Measurements from ENCODE around the gene OR51M1.
"Not testable (repeated sequence)": the region's sequence is repeated elsewhere in the genome, so short reads cannot be mapped to it uniquely, and the experiment has no call there.

Gene OR51M1

GRCh38 chr11:5356031-5356430, 27.6 kb upstream of the OR51M1 start:
- not testable (repeated sequence) for H3K9me3 ChIP-seq (ENCODE audit: insufficient read depth, low read depth, low read length); H3K27me3 ChIP-seq (ENCODE audit: insufficient read depth, low read length); H3K4me3 ChIP-seq (ENCODE audit: low read length); H3K36me3 ChIP-seq (ENCODE audit: insufficient read depth, low read length); H3K27ac ChIP-seq (ENCODE audit: low read depth, low read length); H3K9ac ChIP-seq (ENCODE audit: low read depth, low read length); H3K4me1 ChIP-seq (ENCODE audit: insufficient read depth, low read length)
- 100% methylated on average over 1 of the region's 5 CpGs for WGBS

DNA sequence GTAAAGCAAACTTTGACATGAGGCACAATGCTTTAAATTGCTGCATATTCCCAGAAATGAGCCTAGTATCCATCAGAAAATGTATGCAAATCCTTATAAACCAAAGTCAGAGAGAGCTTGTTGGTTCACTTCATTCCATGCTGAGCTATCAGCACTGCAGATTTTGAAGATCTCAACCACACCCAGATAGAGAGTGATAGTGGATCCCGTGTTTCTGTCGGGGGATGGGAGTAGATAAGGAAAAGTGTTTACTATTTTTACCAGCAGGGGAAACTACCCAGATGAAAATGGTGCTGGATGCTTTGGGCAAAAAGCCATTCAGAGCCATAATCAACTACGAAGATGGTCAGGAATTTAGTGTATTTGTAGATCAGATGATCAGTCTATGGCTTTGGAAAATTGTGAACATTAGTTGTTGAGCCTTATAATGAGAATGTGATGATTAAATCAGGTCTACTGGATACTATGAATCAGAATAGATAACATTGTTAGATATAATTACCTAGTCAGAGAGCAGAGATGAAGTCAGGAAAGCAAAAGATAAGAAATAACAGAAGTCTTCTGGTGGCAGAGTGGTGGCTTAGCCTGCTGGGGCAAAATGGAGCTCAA, 21.5 kb upstream of the OR51M1 start:
- H3K4me1 ChIP-seq (ENCODE audit: insufficient read depth, low read length), result no peaks in the 10 kb centered on the region
- H3K36me3 ChIP-seq (ENCODE audit: insufficient read depth, low read length), result no peaks in the 10 kb centered on the region
- no peak overlapping the region for H3K9ac ChIP-seq (ENCODE audit: low read depth, low read length)
- no peaks in the 10 kb centered on the region for H3K27me3 ChIP-seq (ENCODE audit: insufficient read depth, low read length)
- H3K4me3 ChIP-seq (ENCODE audit: low read length), result no peak overlapping the region
- no peaks in the 10 kb centered on the region for H3K9me3 ChIP-seq (ENCODE audit: insufficient read depth, low read depth, low read length)
- H3K27ac ChIP-seq (ENCODE audit: low read depth, low read length), result no peak overlapping the region
- 96% methylated on average over 3 of the region's 3 CpGs for WGBS

GRCh38 chr11:5363679-5364078, 19.9 kb upstream of the OR51M1 start:
- H3K27ac ChIP-seq (ENCODE audit: low read depth, low read length), result no peak overlapping the region
- H3K36me3 ChIP-seq (ENCODE audit: insufficient read depth, low read length), result no peaks in the 10 kb centered on the region
- H3K27me3 ChIP-seq (ENCODE audit: insufficient read depth, low read length), result no peaks in the 10 kb centered on the region
- 100% methylated on average over 1 of the region's 1 CpG for WGBS
- H3K4me3 ChIP-seq (ENCODE audit: low read length), result no peak overlapping the region
- H3K9ac ChIP-seq (ENCODE audit: low read depth, low read length), result no peak overlapping the region
- no peaks in the 10 kb centered on the region for H3K9me3 ChIP-seq (ENCODE audit: insufficient read depth, low read depth, low read length)
- peaks cover 9% of the 10 kb centered on the region for H3K4me1 ChIP-seq (ENCODE audit: insufficient read depth, low read length)

GRCh38 chr11:5364214-5364613, 19.4 kb upstream of the OR51M1 start:
- no peaks in the 10 kb centered on the region for H3K36me3 ChIP-seq (ENCODE audit: insufficient read depth, low read length)
- peaks cover 14% of the 10 kb centered on the region for H3K4me1 ChIP-seq (ENCODE audit: insufficient read depth, low read length)
- H3K9me3 ChIP-seq (ENCODE audit: insufficient read depth, low read depth, low read length), result no peaks in the 10 kb centered on the region
- no peak overlapping the region for H3K9ac ChIP-seq (ENCODE audit: low read depth, low read length)
- WGBS, result 100% methylated on average over 1 of the region's 2 CpGs
- no peaks in the 10 kb centered on the region for H3K27me3 ChIP-seq (ENCODE audit: insufficient read depth, low read length)
- no peak overlapping the region for H3K4me3 ChIP-seq (ENCODE audit: low read length)
- H3K27ac ChIP-seq (ENCODE audit: low read depth, low read length), result no peak overlapping the region

DNA sequence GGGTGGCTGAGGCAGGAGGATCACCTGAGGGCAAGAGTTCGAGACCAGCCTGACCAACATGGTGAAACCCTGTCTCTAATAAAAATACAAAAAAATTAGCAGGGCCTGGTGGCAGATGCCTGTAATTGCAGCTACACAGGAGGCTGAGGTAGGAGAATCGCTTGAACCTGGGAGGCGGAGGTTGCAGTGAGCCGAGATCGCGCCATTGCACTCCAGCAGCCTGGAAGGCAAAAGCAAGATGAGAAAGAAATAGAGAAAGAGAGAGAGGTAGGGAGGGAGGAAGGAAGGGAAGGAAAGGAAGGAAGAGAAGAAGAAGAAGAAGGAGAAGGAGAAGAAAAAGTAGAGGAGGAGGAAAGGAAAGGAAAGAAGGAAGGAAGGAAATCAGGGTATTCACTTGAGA, 17.2 kb upstream of the OR51M1 start:
- H3K27me3 ChIP-seq (ENCODE audit: insufficient read depth, low read length); H3K27ac ChIP-seq (ENCODE audit: low read depth, low read length); H3K4me3 ChIP-seq (ENCODE audit: low read length); H3K9ac ChIP-seq (ENCODE audit: low read depth, low read length); H3K9me3 ChIP-seq (ENCODE audit: insufficient read depth, low read depth, low read length); H3K36me3 ChIP-seq (ENCODE audit: insufficient read depth, low read length): not testable (repeated sequence)
- peaks cover 14% of the 10 kb centered on the region for H3K4me1 ChIP-seq (ENCODE audit: insufficient read depth, low read length)
- 88% methylated on average over 6 of the region's 6 CpGs for WGBS

GRCh38 chr11:5366856-5367255, 16.8 kb upstream of the OR51M1 start:
- Histone ChIP-seq H3K27me3 (ENCODE audit: insufficient read depth, low read length) (no peaks in the 10 kb centered on the region), H3K36me3 (ENCODE audit: insufficient read depth, low read length) (no peaks in the 10 kb centered on the region), H3K9me3 (ENCODE audit: insufficient read depth, low read depth, low read length) (no peaks in the 10 kb centered on the region), H3K27ac (ENCODE audit: low read depth, low read length) (no peak overlapping the region), H3K4me1 (ENCODE audit: insufficient read depth, low read length) (peaks cover 14% of the 10 kb centered on the region), H3K4me3 (ENCODE audit: low read length) (no peak overlapping the region), H3K9ac (ENCODE audit: low read depth, low read length) (no peak overlapping the region)
- 67% methylated on average over 1 of the region's 1 CpG for WGBS

DNA sequence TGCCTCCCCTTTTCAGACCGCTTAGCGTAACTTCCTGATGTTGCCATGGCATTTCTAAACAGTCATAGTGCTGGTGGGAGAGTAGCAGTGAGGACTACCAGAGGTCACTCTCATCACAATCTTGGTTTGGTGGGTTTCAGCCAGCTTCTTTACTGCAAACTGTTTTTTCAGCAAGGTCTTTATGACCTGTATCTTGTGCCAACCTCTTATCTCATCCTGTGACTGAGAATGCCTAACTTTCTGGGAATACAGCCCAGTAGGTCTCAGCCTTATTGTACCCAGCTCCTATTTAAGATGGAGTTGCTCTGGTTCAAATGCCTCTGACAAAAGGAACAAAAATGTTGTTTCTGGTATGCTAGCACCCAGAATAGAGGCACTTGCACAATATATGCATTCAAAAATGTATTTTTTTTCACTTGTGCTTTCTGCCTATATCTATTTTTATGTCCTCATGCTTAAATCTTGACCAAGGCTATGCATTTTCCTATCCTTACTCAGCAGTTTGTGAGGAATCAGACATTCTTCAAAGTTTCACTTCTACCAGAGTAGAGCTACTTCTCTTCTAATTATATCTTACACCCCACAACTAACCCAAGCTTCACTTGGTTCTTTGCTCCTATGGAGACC, 16.1 kb upstream of the OR51M1 start:
- no peaks in the 10 kb centered on the region for H3K36me3 ChIP-seq (ENCODE audit: insufficient read depth, low read length)
- no peak overlapping the region for H3K4me3 ChIP-seq (ENCODE audit: low read length)
- no peak overlapping the region for H3K27ac ChIP-seq (ENCODE audit: low read depth, low read length)
- 65% methylated on average over 2 of the region's 2 CpGs for WGBS
- peaks cover 2% of the 10 kb centered on the region for H3K9me3 ChIP-seq (ENCODE audit: insufficient read depth, low read depth, low read length)
- no peak overlapping the region for H3K9ac ChIP-seq (ENCODE audit: low read depth, low read length)
- peaks cover 14% of the 10 kb centered on the region for H3K4me1 ChIP-seq (ENCODE audit: insufficient read depth, low read length)
- no peaks in the 10 kb centered on the region for H3K27me3 ChIP-seq (ENCODE audit: insufficient read depth, low read length)

DNA sequence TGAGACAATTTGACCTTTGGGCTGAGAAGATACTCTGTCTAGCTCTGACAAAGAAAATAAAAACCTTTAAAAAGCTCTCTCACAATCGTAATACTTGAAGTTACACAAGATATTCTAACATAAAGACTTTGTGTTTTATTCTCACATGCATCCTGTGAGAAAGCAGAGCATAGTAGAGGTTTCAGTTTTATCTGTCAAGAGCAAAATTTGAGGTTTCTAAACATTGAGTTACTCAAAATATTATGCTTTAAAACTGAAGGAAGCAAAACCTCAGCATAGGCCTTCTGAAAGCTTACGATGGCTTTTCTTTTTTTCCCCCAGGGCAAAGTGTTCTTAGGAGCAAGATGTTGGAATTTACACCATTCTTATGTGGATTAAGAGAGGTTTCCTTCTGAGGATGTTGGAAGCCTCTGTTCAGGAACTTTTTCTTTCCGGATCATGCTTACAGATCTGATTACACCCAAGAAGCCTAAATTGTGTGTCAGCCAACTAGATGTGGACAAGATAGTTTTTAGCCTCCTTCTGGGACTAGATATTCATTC, 15.0 kb upstream of the OR51M1 start:
- H3K4me3 ChIP-seq (ENCODE audit: low read length), result no peak overlapping the region
- H3K4me1 ChIP-seq (ENCODE audit: insufficient read depth, low read length), result peaks cover 14% of the 10 kb centered on the region
- no peaks in the 10 kb centered on the region for H3K36me3 ChIP-seq (ENCODE audit: insufficient read depth, low read length)
- no peak overlapping the region for H3K27ac ChIP-seq (ENCODE audit: low read depth, low read length)
- peaks cover 10% of the 10 kb centered on the region for H3K9me3 ChIP-seq (ENCODE audit: insufficient read depth, low read depth, low read length)
- H3K27me3 ChIP-seq (ENCODE audit: insufficient read depth, low read length), result no peaks in the 10 kb centered on the region
- no peak overlapping the region for H3K9ac ChIP-seq (ENCODE audit: low read depth, low read length)
- WGBS, result 43% methylated on average over 2 of the region's 3 CpGs

DNA sequence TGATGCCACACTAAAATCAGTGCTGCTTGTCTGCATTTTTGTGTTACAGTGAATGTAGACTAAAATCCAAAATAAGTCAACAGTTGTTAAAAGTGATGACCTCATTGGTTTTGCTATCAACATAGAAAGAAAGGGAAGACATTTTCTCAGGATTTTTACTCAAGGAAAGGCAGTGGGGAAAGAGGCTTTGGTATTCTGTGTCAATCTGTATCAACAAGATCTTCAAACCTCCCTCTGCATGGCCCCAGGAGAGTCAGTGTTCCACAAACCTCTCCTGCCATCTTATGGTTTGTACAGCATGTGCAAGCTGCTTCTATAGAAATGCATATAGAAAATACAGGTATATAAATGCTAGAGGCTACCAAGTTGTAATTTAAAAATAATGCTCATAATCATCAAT, 13.8 kb upstream of the OR51M1 start:
- no peak overlapping the region for H3K9ac ChIP-seq (ENCODE audit: low read depth, low read length)
- peaks cover 14% of the 10 kb centered on the region for H3K4me1 ChIP-seq (ENCODE audit: insufficient read depth, low read length)
- no peak overlapping the region for H3K4me3 ChIP-seq (ENCODE audit: low read length)
- H3K27ac ChIP-seq (ENCODE audit: low read depth, low read length), result no peak overlapping the region
- H3K9me3 ChIP-seq (ENCODE audit: insufficient read depth, low read depth, low read length), result peaks cover 10% of the 10 kb centered on the region
- no peaks in the 10 kb centered on the region for H3K36me3 ChIP-seq (ENCODE audit: insufficient read depth, low read length)
- H3K27me3 ChIP-seq (ENCODE audit: insufficient read depth, low read length), result no peaks in the 10 kb centered on the region

GRCh38 chr11:5380740-5381342, 2.8 kb upstream of the OR51M1 start:
- H3K4me1 ChIP-seq (ENCODE audit: insufficient read depth, low read length), result peaks cover 16% of the 10 kb centered on the region
- H3K27me3 ChIP-seq (ENCODE audit: insufficient read depth, low read length), result no peaks in the 10 kb centered on the region
- H3K9ac ChIP-seq (ENCODE audit: low read depth, low read length), result no peak overlapping the region
- no peak overlapping the region for H3K4me3 ChIP-seq (ENCODE audit: low read length)
- 83% methylated on average over 4 of the region's 4 CpGs for WGBS
- H3K36me3 ChIP-seq (ENCODE audit: insufficient read depth, low read length), result no peaks in the 10 kb centered on the region
- H3K9me3 ChIP-seq (ENCODE audit: insufficient read depth, low read depth, low read length), result no peaks in the 10 kb centered on the region
- H3K27ac ChIP-seq (ENCODE audit: low read depth, low read length), result no peak overlapping the region

DNA sequence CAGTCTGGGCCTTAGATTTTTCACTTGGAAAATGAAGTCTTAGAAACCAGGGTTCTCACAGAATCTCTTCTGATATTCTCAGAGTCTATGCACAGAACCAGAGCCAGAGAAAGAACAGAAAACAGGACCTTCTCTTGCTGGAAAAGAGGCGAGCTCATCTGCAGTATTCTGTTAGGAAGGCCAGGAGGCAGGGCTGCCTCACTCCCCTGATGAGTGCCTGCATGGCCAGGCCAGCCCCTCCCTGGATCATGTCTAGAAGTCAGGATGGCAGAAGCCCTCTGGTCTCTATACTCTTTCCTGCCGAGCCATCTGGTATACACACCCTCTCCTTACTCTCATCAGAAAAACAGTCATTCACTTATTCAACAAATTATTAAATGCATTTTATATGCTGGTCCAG, 723 bp downstream of the OR51M1 start:
- no peaks in the 10 kb centered on the region for H3K36me3 ChIP-seq (ENCODE audit: insufficient read depth, low read length)
- H3K9me3 ChIP-seq (ENCODE audit: insufficient read depth, low read depth, low read length), result no peaks in the 10 kb centered on the region
- H3K9ac ChIP-seq (ENCODE audit: low read depth, low read length), result no peak overlapping the region
- 84% methylated on average over 2 of the region's 2 CpGs for WGBS
- H3K27me3 ChIP-seq (ENCODE audit: insufficient read depth, low read length), result no peaks in the 10 kb centered on the region
- peaks cover 37% of the 10 kb centered on the region for H3K4me1 ChIP-seq (ENCODE audit: insufficient read depth, low read length)
- H3K4me3 ChIP-seq (ENCODE audit: low read length), result no peak overlapping the region
- H3K27ac ChIP-seq (ENCODE audit: low read depth, low read length), result no peak overlapping the region
